Parathyroid adenoma (tissue), 2 donors: ENCODE data around the gene CCDC142.

Experiments
- H2AFZ ChIP-seq: fragments of 300-600 bp; sonication (generic); one replicate; pipeline ENCODE4 v1.7.0; 2017; ENCODE audit warnings: antibody characterized with exemption, mild to moderate bottlenecking
- H3K27ac ChIP-seq: fragments of 300-600 bp; sonication (generic); one replicate; pipeline ENCODE4 v1.7.0; 2017
- H3K27me3 ChIP-seq: fragments of 300-600 bp; sonication (generic); one replicate; pipeline ENCODE4 v1.7.0; 2017; ENCODE audit warnings: low read length; ENCODE audit not compliant: control insufficient read depth, insufficient read depth
- H3K36me3 ChIP-seq: fragments of 300-600 bp; sonication (generic); one replicate; pipeline ENCODE4 v1.7.0; 2017; ENCODE audit warnings: low read length; ENCODE audit not compliant: control insufficient read depth, insufficient read depth
- H3K4me1 ChIP-seq: fragments of 300-600 bp; sonication (generic); one replicate; pipeline ENCODE4 v1.7.0; 2017; ENCODE audit warnings: control low read depth
- H3K4me2 ChIP-seq: fragments of 300-600 bp; sonication (generic); one replicate; pipeline ENCODE4 v1.7.0; 2017; ENCODE audit warnings: low read length
- H3K4me3 ChIP-seq: fragments of 300-600 bp; sonication (generic); one replicate; pipeline ENCODE4 v1.7.0; 2017; ENCODE audit warnings: low read depth, low read length
- H3K79me2 ChIP-seq: fragments of 300-600 bp; sonication (generic); one replicate; pipeline ENCODE4 v1.7.0; 2017; ENCODE audit warnings: control low read depth
- H3K9ac ChIP-seq: fragments of 300-600 bp; sonication (generic); one replicate; pipeline ENCODE4 v1.7.0; 2017; ENCODE audit warnings: mild to moderate bottlenecking
- H3K9me3 ChIP-seq: fragments of 300-600 bp; sonication (generic); one replicate; pipeline ENCODE4 v1.7.0; 2017; ENCODE audit warnings: low read length; ENCODE audit not compliant: control insufficient read depth
- CTCF ChIP-seq: fragments of 300-600 bp; sonication (generic); IDR thresholded peaks from one replicate; pipeline ENCODE4 v1.7.0; 2017; ENCODE audit warnings: antibody characterized with exemption, mild to moderate bottlenecking
- donor health status: primary hyperparathyroidism.

The CCDC142 gene

DNA sequence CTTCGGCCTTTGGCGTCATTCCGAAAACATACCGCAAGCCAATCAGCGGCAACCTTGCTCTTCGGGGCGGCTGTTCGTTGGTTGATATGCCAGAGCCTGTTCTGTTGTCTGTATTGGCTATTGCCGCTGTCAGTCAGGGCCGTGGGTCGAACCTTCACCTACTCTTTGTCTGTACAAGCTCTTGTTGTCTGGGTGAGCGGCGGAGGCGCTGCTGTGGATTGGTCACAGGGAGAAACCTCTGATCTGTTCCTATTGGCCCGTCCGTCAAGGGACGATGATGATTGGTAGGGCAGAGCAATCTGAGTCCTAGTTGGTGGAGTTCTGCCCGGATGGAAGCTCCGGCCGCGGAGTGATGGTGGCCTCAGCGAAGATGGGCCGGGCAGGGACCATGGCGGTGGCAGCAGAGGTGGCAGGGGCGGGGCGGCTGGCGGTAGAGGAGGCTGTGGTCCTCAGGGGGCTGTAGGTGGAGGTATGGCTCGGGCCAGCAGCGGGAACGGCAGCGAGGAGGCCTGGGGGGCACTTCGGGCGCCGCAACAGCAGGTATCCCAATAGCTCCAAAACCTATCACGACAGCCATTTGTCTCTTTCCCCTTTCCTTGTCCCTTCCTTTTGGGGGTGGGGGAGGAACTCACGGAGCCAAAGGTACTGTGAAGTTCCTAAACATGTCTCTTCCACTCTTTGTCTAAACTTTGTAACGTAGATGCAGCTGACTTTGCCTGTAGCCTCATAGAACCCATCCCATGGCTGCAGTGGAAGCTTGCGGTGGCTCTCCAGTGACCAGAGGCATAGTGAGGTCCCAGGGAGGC, 24.5 kb downstream of the CCDC142 start, which contains the start of gene WBP1:
Gene WBP1, plus strand, starts transcription at position 307 of the 806 bp plus-strand sequence. Its CDS starts 165 bp downstream, at position 472.
- Histone ChIP-seq H3K9ac (peak within 1 kb of the TSS; percentile 78), H3K36me3 (no peaks in the 10 kb centered on the region), H3K4me3 (peak within 1 kb of the TSS; percentile 90), H2AFZ (peak within 1 kb of the TSS; percentile 91), H3K4me2 (peak within 1 kb of the TSS; percentile 96), H3K27ac (peak within 1 kb of the TSS; percentile 99), H3K27me3 (no peaks in the 10 kb centered on the region), H3K9me3 (no peaks in the 10 kb centered on the region), H3K4me1 (peaks cover 22% of the 10 kb centered on the region), H3K79me2 (peaks cover 6% of the 10 kb centered on the region)
- TF ChIP-seq CTCF: no peak

- Histone ChIP-seq H3K9ac (peak overlapping the region; percentile 78), H3K27ac (peak overlapping the region; percentile 99), H3K79me2 (peaks cover 6% of the 10 kb centered on the region), H3K4me2 (peak overlapping the region; percentile 96), H3K4me3 (peak overlapping the region; percentile 90), H3K27me3 (no peaks in the 10 kb centered on the region), H3K4me1 (peaks cover 22% of the 10 kb centered on the region), H2AFZ (peak overlapping the region; percentile 91), H3K9me3 (no peaks in the 10 kb centered on the region), H3K36me3 (no peaks in the 10 kb centered on the region)
- TF ChIP-seq CTCF: no peak
These were observed 25.2 kb downstream of the CCDC142 start for GRCh38 chr2:74457549-74458131.

GRCh38 chr2:74457129-74457548, 25.7 kb downstream of the CCDC142 start:
- no peak overlapping the region for H3K9ac ChIP-seq
- H3K79me2 ChIP-seq: peaks cover 6% of the 10 kb centered on the region
- H3K36me3 ChIP-seq: no peaks in the 10 kb centered on the region
- H3K4me3 ChIP-seq: peak overlapping the region; percentile 90
- no peaks in the 10 kb centered on the region for H3K27me3 ChIP-seq
- H3K4me1 ChIP-seq: peaks cover 22% of the 10 kb centered on the region
- H3K4me2 ChIP-seq: peak overlapping the region; percentile 96
- H2AFZ ChIP-seq: peak overlapping the region; percentile 91
- no peak for TF ChIP-seq CTCF
- peak overlapping the region; percentile 99 for H3K27ac ChIP-seq
- no peaks in the 10 kb centered on the region for H3K9me3 ChIP-seq

DNA sequence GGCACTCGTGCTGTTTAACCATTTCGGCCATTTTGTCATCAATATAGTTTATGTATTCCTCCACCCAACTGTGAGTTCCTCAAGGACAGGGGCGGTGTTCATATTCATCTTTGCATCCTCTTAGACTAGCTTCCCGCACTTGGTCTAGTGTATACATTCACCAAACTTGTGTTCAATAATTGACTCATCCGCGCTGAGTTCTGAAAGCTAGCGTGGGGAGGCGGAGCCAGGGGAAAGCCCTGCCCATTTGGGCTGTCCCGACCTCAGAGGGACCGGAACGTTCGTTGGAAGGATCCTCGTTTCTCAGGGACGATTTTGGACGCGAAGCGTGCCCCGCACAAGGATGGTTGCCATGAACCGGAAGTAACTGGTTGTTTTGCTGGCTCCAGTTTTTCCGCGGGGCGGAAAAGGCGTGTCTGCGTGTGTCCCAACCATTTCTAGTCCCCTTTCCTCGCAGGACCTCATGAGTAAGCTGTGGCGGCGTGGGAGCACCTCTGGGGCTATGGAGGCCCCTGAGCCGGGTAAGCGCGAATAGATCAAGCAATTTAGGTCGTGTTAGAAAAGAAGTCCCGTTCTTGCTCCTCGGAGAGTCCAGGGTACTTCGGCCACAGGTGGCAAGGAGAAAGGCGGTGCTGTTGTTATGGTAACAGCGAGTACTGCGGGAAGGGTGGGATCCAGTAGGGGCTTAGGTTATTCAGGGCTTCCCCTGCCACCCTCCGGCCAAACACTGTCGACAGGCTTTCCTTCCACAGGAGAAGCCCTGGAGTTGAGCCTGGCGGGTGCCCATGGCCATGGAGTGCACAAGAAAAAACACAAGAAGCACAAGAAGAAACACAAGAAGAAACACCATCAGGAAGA, 27.9 kb downstream of the CCDC142 start, which contains the start of gene INO80B:
Gene INO80B, plus strand, starts transcription at position 434 of the 858 bp plus-strand sequence. Its CDS starts 30 bp downstream, at position 464.
- peak within 1 kb of the TSS; percentile 43 for H3K27ac ChIP-seq
- peaks cover 6% of the 10 kb centered on the region for H3K79me2 ChIP-seq
- H3K9me3 ChIP-seq: no peaks in the 10 kb centered on the region
- H3K27me3 ChIP-seq: no peaks in the 10 kb centered on the region
- no peak for TF ChIP-seq CTCF
- H3K36me3 ChIP-seq: no peaks in the 10 kb centered on the region
- peak within 1 kb of the TSS; percentile 89 for H3K4me3 ChIP-seq
- peak within 1 kb of the TSS; percentile 88 for H3K4me2 ChIP-seq
- peak within 1 kb of the TSS; percentile 41 for H3K9ac ChIP-seq
- H3K4me1 ChIP-seq: peaks cover 31% of the 10 kb centered on the region
- peak within 1 kb of the TSS; percentile 82 for H2AFZ ChIP-seq
